ENCODE results near the gene HRH2.

The HRH2 gene

DNA sequence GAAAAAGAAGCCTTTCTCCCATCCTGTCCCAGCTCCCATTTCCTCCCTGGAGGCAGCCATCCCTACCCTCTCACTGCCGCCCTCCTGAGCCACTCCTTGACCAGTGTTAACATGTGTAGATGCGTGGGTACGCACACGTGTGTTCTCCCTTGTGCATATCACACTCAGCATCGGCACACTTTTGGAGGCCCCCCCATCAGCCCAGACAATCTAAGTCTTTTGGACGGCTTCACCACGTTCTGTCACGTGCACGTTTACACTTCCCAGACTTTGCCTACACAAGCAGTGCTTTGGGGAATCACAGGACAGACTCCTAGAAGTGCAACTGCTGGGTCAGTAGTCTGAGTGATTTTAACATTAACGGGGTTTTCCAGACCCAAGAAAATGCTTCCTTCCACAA lies 18.0 kb downstream of the HRH2 start:
- DNase-seq (ENCODE audit: low read depth) = no peak

DNA sequence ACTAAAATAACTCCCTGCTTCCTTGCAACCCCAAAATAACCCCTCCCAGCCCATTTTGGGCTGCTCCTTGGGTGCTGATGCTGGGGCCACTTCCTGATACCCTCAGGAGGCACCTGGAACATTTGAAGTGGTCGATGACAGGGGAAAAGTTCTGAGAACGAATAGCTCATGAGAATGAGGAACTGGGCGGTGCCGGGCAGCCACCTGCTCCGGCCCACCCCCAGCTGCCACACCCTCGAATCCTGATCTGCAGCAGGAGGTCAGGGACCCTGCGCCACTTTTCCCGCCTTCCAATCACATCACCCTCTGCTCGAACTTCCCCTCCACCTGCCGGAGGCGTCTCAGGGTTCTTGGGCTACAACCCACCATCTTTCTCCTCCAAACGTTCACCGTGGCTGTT lies 19.7 kb downstream of the HRH2 start:
- DNase-seq (ENCODE audit: low read depth) = no peak

DNA sequence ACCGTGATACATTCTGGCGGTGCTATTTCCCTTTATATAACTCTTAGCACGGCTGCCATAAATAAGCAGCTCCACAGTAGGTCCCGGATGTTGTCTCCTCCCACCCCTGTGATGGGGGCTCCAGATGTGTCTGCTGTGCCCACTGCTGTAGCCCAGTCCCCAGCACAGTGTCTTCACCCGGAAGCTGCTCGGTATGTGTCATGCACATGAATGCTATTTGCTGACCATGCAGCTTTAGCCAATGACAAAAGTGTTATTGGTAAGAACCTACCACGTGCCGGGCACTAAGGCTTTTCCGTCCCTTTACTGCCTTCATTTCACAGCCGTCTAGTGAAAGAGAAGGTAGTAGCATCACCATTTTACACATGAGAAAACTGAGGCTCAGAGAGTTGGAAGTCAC lies 20.2 kb downstream of the HRH2 start:
- DNase-seq (ENCODE audit: low read depth) = no peak

DNA sequence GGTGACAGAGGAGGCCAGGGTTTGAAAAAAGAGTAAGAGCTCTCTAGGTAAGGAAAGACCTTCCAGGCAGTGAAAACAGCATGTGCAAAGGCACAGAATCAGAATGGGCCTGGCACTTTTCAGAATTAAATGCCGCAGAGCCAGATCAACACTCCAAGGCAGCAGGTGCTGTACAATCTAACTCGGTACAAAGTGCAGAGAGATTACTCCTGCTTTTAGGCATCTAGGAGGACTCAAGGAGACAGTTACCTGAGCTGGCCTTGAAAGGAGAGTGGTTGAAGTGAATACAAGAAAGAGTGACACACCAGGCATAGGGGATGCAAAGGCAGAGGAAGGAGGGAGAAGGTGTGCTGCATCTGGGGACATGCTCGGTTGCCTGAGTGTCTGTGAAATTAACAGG lies 21.5 kb downstream of the HRH2 start:
- DNase-seq (ENCODE audit: low read depth) = no peak

DNA sequence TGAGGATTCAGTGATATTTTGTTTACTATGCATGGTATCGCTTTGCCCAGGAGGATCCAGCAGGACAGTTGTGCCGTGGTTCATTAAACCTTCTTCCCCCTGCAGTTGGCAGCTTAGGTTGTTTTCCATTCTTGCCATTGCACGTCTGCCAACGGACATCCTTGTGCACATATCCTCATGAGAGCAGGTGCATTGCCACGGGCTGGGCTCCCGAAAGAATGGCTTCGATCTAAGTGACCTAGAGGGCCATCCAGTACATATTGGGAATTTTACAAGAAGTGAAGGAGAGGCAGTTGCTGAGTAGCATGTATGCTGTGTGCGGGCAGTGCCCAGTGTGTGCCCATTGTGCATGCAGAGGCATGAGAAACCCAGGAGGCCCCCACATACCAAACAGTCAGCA lies 22.1 kb downstream of the HRH2 start:
- no peak for DNase-seq (ENCODE audit: low read depth)

DNA sequence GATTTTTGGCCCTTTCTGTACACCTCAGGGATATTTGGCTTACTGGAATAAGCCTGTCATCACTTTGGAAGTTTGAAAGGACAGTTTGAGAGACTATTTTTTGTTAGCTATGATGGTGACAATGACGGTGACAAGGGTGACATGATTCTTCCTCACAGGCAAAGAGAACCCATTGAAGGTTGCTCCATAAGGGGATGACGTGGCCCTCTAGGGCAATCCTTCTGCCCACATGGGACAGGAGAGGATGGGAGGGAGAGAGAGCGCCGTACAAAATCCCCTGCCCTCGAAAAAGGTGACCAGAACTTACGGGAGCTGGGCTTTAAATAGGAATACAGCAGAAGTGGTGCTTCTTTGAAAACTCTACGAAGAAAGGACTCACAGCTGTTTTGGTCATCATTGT lies 22.6 kb downstream of the HRH2 start:
- no peak for DNase-seq (ENCODE audit: low read depth)

DNA sequence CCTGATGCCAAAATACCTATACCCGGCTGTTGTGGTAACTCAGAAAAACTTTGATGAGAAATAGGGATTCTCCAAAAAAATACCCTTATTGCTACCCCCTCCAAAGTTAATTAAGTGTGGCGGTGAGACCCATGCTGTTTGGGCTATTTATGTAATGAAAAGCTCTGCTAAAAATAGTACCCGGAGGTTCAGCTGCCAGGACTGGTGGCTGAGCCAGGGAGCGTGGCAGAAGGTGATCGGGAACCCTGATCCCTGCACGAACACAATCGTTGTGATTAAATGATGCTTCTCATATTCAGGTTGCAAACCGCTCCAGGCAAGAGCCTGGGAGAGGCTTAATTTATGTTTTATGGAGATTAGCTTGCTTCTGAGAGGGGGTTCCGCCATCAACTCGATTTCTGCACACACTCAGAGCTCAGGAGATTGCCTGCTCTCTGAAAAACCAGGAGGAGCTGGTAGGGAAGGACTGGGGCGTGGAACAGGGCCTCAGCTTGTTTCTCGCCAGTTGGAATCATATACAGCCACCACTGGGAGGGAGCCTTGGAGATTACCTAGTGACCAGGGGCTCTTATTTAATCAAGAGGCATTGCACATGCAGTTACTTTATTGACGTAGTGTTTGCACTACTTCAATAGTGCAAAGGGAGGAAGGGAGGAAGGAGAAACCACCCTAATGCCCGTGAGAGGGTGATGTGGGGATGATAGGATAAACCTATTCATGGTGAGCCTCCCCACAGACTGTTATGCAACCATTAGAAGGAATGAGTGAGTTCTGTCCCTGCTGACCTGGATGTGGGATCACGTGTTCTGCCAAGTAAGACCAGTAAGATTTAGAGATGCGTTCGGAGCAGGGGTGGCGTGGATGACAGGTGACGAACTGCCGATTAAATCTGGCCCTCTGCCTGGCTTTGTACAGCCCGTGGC lies 23.4 kb downstream of the HRH2 start:
- DNase-seq (ENCODE audit: low read depth) = no peak

DNA sequence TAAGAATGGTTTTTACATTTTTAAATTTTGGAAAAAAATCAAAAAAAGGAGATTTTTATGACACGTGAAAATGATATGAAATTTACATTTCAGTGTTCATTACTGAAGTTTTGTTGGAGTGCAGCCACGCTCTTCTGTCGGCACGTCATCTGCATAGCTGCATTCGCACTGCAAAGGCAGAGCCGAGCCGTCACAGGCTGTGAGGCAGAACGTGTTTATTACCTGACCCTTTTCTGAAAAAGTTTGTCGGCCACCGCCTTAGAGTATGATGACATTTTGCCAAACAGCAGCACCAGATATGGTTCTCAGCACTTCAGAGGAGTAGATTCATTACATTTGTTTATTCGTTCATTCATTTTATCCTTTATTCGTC lies 24.1 kb downstream of the HRH2 start:
- no peak for DNase-seq (ENCODE audit: low read depth)

DNA sequence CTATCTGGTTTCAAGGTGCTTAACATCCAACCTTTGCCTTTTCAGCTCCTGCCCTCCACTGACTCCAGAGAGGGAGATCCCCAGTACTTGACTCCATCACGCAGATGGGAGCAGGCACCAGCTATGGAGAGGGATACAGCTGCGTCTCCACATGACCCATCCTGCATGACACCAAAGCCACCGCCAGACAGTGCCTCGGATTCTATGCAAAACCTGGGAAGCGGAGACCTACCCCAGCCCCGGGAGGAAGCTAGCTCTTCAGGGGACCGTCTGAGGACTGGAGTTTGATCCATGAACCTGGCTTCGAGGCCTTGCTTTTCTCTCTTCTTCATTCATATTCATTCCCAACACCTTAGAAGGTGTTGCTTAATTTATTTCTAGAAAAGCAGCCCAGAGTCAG lies 24.8 kb downstream of the HRH2 start:
- no peak for DNase-seq (ENCODE audit: low read depth)

DNA sequence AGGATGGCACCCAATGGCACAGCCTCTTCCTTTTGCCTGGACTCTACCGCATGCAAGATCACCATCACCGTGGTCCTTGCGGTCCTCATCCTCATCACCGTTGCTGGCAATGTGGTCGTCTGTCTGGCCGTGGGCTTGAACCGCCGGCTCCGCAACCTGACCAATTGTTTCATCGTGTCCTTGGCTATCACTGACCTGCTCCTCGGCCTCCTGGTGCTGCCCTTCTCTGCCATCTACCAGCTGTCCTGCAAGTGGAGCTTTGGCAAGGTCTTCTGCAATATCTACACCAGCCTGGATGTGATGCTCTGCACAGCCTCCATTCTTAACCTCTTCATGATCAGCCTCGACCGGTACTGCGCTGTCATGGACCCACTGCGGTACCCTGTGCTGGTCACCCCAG lies 25.4 kb downstream of the HRH2 start:
- DNase-seq (ENCODE audit: low read depth) = no peak

DNA sequence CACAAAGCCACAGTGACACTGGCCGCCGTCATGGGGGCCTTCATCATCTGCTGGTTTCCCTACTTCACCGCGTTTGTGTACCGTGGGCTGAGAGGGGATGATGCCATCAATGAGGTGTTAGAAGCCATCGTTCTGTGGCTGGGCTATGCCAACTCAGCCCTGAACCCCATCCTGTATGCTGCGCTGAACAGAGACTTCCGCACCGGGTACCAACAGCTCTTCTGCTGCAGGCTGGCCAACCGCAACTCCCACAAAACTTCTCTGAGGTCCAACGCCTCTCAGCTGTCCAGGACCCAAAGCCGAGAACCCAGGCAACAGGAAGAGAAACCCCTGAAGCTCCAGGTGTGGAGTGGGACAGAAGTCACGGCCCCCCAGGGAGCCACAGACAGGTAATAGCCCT lies 26.1 kb downstream of the HRH2 start:
- DNase-seq (ENCODE audit: low read depth) = no peak

DNA sequence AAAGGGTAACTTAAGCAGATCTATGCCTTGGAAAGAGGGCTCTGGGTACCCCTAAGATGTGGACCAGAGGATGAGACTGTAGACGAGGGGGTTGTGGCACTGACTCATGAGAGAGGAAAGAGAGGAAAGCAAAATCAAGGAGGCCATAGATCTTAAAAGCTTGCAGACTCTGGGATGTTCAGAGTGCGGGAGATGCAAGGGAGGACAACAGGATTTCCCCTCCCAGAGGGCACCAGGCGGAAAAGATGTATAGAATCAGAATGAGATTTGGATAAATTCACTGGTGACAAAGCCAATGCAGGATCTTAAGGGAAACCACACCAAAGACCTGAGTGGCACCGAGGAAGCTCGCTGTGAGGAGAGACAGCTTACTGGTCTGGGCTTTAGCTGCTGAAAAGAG lies 27.1 kb downstream of the HRH2 start:
- no peak for DNase-seq (ENCODE audit: low read depth)

DNA sequence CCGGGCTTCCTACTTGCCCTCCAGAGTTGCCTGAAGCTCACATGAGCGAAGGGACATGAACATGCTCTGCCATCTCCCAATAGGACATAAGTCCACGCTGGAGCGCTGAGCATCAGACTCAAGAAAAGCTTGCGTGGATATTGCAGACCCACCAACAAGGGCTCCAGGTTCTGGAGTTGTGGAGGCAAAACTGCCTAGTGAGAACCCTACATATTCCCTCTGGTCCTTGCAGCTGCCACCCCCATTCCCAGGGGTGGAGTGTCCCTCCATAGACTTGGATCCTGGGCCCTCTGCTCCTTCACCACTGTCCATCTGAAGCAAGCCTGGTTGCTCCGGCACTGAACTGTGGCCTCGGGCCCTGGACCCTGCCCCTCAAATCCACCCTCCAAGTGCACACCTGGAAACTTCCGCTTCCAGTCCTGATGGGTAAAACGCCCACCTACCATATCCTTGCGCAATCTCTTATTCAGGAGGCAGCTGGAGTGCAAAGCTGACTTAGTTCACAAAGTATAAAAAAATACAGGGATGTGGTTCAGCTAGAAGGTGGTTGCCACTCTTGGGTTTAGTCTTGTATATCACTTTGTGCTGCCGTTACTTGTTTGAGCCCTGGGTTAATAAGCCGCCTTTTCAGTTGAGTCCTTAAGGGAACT lies 28.0 kb downstream of the HRH2 start:
- no peak for DNase-seq (ENCODE audit: low read depth)

DNA sequence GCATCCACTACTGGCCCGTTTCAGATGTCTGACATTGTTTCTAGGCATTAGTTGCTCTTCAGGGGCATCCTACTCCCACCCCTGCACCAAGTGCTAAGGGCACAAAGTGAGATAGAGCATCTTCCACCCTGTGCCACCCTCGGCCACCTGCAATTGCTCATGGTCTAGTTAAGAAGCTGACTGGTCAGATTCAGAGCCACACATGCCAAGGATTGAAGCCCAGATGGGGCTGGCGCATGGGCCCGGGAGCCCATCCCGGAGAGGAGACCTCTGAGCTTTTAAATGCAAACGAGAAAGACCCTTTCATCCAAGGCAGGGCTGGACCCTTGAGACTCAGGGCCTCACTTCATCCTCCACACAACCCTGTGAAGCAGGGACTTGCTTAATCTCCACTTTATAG lies 28.5 kb downstream of the HRH2 start:
- no peak for DNase-seq (ENCODE audit: low read depth)

DNA sequence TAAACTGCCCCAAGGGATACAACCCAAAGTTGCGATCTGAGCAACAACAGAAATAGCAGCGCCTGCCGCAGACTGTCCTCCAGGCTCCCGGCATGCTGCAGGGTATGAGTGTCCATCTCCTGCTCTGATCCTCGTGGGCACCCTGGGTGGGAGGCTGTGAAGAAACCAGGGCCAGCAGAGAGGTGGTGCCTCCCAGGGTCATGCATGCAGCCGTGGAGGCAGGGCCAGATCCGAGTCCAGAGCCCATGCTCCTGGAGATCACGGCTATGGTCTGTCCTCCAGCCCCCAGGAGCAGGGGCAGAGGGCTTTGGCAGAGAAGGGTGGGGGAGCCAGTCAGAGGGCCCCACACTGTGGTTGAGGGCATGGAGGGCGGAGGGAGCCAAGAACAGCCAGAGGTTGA lies 29.0 kb downstream of the HRH2 start:
- DNase-seq (ENCODE audit: low read depth) = no peak

DNA sequence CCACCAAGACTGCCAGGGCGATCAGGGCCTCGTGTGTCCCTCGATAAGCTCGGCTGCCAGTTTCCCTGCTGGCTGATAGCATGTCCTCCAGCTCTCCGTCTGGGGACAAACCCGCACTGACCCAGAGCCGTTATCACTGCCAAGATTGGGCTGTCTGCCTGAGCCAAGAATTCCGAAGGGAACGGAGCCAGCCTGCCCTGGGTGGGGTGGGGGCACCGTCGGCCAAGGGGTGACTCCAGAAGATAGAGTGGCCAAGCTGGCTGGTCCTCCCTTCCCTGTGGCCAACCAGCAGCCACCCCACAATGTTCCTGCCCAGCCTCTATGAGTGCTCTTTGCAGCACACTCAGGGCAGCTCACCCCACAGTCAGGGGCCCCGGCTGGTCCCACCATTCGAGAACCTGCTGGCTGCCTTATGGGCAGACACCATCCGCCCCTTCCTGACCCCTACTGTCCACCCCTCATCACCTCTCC lies 29.4 kb downstream of the HRH2 start:
- no peak for DNase-seq (ENCODE audit: low read depth)

DNA sequence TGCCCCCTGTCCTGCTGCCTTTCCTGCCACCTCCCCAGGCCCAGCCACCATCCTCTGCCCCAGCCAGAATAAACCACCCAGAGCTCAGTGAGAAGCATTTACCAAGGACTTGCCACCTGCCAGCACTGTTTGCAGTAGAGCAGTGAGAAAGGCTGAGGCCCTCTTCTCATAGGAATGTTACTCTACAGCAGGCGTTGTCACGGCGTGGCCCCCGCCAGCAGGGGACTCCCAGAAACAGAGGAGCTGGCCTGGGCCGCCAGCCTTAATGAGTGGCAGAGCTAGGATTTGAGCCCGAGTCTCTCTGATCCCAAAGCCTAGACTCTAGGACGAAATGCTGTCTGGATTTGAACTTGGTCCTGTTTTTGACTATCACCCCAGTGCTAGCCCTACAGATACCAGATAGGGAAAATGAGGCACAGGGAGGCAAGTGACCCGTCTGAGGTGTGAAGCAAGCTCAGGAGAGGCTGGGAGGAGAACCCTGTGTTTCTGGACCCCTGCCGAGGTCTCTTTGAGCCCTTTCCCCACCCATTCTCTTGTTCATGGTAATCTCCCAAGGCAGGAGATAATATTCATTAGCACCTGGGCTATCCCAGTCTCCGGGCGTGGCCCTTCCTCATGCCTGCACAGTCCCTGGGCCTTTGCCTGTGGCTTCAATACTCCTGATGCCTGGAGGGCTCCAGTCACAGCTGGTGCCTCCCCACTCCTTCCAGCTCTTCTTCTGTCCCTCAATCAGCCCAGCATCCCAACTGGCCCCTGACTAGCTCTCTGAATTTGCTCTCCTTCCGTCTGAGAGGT lies 30.7 kb downstream of the HRH2 start:
- no peak for DNase-seq (ENCODE audit: low read depth)

DNA sequence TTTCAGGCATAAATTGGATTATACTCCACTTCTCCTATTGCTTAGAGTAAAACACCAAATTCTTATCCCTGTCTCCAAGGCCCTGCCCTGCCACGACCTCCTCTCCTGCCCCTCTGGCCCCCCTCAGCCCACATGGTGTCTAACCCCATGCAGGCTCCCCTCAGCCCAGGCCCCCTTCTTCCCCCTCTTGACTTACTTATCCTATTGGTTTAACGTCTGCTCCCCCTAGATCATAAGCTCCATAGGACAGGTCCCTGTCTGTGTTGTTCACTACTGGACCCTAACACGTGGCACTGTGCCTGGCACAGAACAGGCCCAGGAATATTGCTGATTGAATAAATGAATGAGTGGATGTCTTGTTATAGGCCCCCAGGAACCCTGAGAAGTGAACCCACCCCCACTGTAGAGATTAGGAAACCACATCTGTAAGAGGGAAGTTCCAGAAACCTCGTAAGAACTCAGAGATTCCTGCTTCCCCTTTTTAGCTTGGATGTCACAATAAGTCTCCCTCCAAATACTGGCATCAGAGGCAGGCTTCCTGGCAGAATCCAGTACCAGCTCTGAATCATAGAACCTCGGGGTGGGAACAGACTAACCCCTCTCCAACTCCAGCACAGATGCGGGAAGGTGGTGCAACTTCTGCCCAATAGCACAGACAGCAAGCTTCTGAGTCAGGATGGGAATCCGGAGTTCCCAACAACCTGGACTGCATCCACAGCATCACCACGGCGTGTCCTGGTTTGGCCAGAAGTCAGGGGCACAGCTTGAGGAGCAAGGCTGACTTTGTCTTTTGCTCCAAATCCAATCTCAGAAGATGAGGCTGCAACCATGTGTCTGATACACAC lies 31.5 kb downstream of the HRH2 start:
- no peak for DNase-seq (ENCODE audit: low read depth)

DNA sequence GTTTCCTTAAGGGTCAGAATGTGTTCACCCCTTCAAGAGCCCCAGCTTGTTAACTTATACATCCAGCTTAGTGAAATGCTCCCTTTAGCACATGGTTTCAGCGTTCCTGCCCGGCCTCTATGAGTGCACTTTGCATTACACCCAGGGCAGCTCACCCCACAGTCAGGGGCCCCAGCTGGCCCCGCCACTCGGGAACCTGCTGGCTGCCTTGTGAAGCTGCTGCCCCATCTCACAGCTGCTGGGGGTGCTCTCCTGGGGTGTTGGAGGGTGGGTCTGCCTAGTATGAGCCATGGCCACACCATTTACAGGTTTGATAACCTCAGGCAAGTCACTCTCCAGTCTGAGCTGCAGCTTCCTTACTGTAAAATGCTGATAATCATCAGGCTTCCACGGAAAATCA lies 32.2 kb downstream of the HRH2 start:
- DNase-seq (ENCODE audit: low read depth) = no peak

DNA sequence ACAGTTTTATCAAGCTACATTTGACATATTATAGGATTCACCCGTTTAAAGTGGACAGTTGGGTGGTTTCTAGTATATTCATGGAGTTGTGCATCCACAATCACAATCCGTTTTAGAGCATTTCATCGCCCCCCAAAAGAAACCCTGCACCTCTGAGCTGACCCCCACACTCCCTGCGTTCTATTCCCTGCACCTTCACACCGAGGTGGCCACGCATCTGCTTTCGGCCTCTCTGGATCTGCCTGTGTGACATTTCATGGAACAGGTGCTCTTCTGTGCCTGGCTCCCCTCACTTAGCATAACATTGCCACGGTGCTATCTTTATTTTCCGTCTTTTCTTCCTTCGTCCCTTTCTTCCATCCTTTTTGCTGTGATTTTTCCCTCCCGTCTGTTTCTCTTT lies 32.7 kb downstream of the HRH2 start:
- no peak for DNase-seq (ENCODE audit: low read depth)

DNA sequence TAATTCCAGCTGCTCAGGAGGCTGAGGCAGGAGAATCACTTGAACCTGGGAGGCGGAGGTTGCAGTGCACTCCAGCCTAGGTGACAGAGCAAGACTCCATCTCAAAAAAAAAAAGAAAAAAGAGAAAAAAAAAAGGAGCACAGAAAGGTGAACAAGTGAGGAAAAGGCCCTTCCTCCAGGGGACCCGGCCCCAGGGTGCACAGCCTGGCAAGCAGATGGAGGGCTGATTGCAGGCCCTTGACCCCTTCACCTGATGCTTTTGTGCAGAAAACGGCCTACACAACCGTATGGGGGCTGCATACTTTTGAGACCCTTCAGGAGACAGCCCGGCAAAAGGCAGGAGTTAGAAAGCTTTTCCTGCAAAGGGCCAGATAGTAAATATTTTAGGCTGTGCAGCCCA lies 33.9 kb downstream of the HRH2 start:
- DNase-seq (ENCODE audit: low read depth) = no peak

Measured in fibroblast of the conjunctiva (primary cell).